HG02938 (cell line): ENCODE measurements around the gene TIPIN.
A peak's percentile ranks its signal among the peaks of the same experiment; 100 is the strongest.
"Not testable (repeated sequence)": the region's sequence is repeated elsewhere in the genome, so short reads cannot be mapped to it uniquely, and the experiment has no call there.

Experiments used
- ATAC-seq: cut with Tn5 transposase; IDR thresholded peaks from one replicate; pipeline ENCODE4 v1.9.1; 2021; ENCODE audit warnings: mild to moderate bottlenecking, moderate library complexity; ENCODE audit not compliant: unreplicated experiment

Gene TIPIN

GRCh38 chr15:66356359-66357236, at the start of gene TIPIN:
TSS of gene TIPIN (minus strand) at chr15:66356685. CDS start at chr15:66352947, 3,738 bp downstream.
- ATAC-seq = peak; percentile 79

- no peak for ATAC-seq
Observed at GRCh38 chr15:66405615-66406014, 49.1 kb upstream of the TIPIN start.

GRCh38 chr15:66405007-66405406, 48.5 kb upstream of the TIPIN start:
- ATAC-seq = no peak

GRCh38 chr15:66404532-66404931, 48.0 kb upstream of the TIPIN start:
- ATAC-seq = no peak

- no peak for ATAC-seq
Observed at GRCh38 chr15:66404122-66404521, 47.6 kb upstream of the TIPIN start.

GRCh38 chr15:66403323-66403722, 46.8 kb upstream of the TIPIN start:
- no peak for ATAC-seq

- ATAC-seq = no peak
Observed at GRCh38 chr15:66402761-66403284, 46.3 kb upstream of the TIPIN start.

- ATAC-seq = no peak
Observed at GRCh38 chr15:66401130-66402021, 44.9 kb upstream of the TIPIN start.

- no peak for ATAC-seq
Observed at GRCh38 chr15:66400351-66400774, 43.9 kb upstream of the TIPIN start.

- no peak for ATAC-seq
Observed at GRCh38 chr15:66399276-66399675, 42.8 kb upstream of the TIPIN start.

GRCh38 chr15:66394915-66395314, 38.4 kb upstream of the TIPIN start:
- ATAC-seq = no peak

- ATAC-seq = no peak
Observed at GRCh38 chr15:66394472-66394871, 38.0 kb upstream of the TIPIN start.

- not testable (repeated sequence) for ATAC-seq
Observed at GRCh38 chr15:66393037-66393436, 36.6 kb upstream of the TIPIN start.

- ATAC-seq = no peak
Observed at GRCh38 chr15:66390678-66391077, 34.2 kb upstream of the TIPIN start.

GRCh38 chr15:66389859-66390381, 33.4 kb upstream of the TIPIN start:
- ATAC-seq = no peak

- ATAC-seq = no peak
Observed at GRCh38 chr15:66389098-66389858, 32.8 kb upstream of the TIPIN start.

GRCh38 chr15:66388576-66388975, 32.1 kb upstream of the TIPIN start:
- no peak for ATAC-seq

GRCh38 chr15:66388043-66388363, 31.5 kb upstream of the TIPIN start:
- no peak for ATAC-seq

GRCh38 chr15:66387163-66388042, 30.9 kb upstream of the TIPIN start:
- peak; percentile 9 for ATAC-seq
